ENCODE results near the gene DLK1. TPM values are rescaled to one million over a fixed set of nuclear protein-coding genes. Genes with fewer than 3 reads are reported as not detected.

The DLK1 gene
- total and polyA plus RNA-seq, 10 donors: 0.17 to 0.79 (median 0.38) TPM; not detected in 7

DNA sequence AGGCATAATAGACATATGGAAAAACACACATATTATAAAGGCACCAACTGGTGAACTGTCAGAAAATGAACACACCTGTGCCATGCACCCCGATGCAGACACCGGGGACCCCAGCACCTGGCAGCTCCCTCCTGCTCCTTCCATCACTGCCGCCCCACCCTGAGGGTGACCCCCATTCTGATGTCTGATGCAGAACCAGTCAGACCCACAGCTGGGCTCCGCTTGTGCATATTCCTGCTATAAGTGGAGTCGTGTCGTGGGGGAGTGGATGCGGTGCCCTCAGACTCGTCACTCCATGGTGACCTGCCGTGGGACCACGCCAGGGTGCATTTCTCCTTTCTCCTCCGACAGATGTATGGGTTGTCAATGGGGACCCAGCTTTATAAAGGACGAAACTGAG is 53.6 kb downstream of the DLK1 start:
- no peaks in the 10 kb centered on the region for H3K4me1 ChIP-seq
- no peak overlapping the region for H3K27ac ChIP-seq
- no peaks in the 10 kb centered on the region for H3K9me3 ChIP-seq
- no peaks in the 10 kb centered on the region for H3K27me3 ChIP-seq (replicated peaks in 1 of 7)
- TF ChIP-seq, protein P1, sequence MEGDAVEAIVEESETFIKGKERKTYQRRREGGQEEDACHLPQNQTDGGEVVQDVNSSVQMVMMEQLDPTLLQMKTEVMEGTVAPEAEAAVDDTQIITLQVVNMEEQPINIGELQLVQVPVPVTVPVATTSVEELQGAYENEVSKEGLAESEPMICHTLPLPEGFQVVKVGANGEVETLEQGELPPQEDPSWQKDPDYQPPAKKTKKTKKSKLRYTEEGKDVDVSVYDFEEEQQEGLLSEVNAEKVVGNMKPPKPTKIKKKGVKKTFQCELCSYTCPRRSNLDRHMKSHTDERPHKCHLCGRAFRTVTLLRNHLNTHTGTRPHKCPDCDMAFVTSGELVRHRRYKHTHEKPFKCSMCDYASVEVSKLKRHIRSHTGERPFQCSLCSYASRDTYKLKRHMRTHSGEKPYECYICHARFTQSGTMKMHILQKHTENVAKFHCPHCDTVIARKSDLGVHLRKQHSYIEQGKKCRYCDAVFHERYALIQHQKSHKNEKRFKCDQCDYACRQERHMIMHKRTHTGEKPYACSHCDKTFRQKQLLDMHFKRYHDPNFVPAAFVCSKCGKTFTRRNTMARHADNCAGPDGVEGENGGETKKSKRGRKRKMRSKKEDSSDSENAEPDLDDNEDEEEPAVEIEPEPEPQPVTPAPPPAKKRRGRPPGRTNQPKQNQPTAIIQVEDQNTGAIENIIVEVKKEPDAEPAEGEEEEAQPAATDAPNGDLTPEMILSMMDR (IDR thresholded peaks at IDR 0.05 in 8 of 11, conservative IDR thresholded peaks at IDR 0.05 in 3 of 11): no peak
- no peak for TF ChIP-seq POLR2AphosphoS5 (IDR thresholded peaks at IDR 0.05)
- TF ChIP-seq POLR2A (IDR thresholded peaks at IDR 0.05): no peak
- WGBS, 5 donors: 82 to 95% (median 88%) methylated on average over 11 to 12 of the region's 12 CpGs
- H3K4me3 ChIP-seq: no peak overlapping the region
- intact Hi-C loops (cut with DNase I; ENCODE audit: low total_unique reads): no loop called here
- DNase-seq: peak; percentile 52
- H3K36me3 ChIP-seq: no peaks in the 10 kb centered on the region

DNA sequence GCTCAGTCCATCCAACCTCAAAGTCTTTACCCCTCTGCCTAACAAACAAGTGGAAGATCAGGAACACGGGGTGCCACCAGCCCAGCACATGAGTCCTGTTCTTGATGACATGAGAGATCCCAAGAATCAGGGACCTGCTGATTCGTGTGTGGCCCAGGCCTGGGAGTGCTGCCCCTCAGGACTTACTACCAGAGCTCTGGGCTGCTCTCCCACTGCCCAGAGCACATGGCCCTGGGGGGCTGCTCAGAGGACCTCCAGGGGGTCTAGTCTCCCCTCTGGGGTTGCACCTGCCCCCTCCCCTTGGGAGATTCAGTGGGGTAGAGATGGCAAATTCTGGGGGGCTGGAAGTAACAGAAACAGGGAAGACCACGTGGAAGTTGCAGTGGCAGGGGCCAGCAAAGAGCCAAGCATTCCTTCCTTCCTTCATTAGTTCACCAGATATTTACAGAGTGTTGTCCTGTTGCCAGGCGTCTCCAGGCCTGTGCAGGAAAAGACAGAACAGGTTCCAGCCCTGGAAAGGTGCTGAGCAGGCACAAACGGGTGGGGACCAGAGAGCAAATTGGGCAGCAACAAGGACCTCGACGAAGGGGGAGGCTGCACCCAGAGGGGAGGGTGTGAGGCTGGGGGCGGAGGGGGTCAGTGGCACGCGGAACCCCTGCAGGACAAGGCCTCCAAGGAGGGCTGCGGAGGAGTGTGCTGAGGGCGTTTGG is 54.1 kb downstream of the DLK1 start:
- Histone ChIP-seq H3K27me3 (replicated peaks in 1 of 7) (no peaks in the 10 kb centered on the region), H3K36me3 (no peaks in the 10 kb centered on the region), H3K27ac (no peak overlapping the region), H3K4me1 (peaks cover 0 to 2% (median 0%) of the 10 kb centered on the region in 6 donors), H3K4me3 (no peak overlapping the region), H3K9me3 (no peaks in the 10 kb centered on the region)
- intact Hi-C loops (cut with DNase I; ENCODE audit: low total_unique reads): no loop called here
- TF ChIP-seq POLR2AphosphoS5 (IDR thresholded peaks at IDR 0.05) (no peak), POLR2A (IDR thresholded peaks at IDR 0.05) (no peak)
- TF ChIP-seq, protein P1 (IDR thresholded peaks at IDR 0.05 in 8 of 11, conservative IDR thresholded peaks at IDR 0.05 in 3 of 11): no peak
- WGBS, 5 donors: 77 to 87% (median 83%) methylated on average over 12 of the region's 12 CpGs
- peak; percentile 59 for DNase-seq

DNA sequence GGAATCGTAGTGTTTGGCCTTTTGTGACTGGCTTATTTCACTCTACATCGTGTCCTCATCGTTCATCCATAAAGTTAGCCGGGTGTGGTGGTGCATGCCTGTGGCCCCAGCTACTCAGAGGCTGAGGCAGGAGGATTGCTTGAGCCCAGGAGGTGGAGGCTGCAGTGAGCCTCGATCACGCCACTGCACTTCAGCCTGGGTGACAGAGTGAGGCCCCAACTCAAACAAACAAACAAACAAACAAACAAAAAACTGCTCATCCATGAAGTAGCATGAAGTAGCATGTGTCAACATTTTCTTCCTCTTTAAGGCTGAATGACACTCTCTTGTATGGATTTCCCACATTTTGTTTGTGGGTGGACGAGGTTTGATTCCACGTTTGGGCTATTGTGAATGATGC is 55.3 kb downstream of the DLK1 start:
- TF ChIP-seq POLR2A (IDR thresholded peaks at IDR 0.05) (no peak), POLR2AphosphoS5 (IDR thresholded peaks at IDR 0.05) (no peak)
- TF ChIP-seq, protein P1 (IDR thresholded peaks at IDR 0.05 in 8 of 11, conservative IDR thresholded peaks at IDR 0.05 in 3 of 11): no peak
- Histone ChIP-seq H3K9me3 (no peaks in the 10 kb centered on the region), H3K4me1 (peaks cover 0 to 8% (median 0%) of the 10 kb centered on the region in 6 donors), H3K4me3 (no peak overlapping the region), H3K36me3 (no peaks in the 10 kb centered on the region), H3K27me3 (replicated peaks in 1 of 7) (no peaks in the 10 kb centered on the region), H3K27ac (no peak overlapping the region)
- WGBS, 5 donors: 79 to 95% (median 91%) methylated on average over 8 of the region's 8 CpGs
- DNase-seq: peak; percentile 14
- intact Hi-C loops (cut with DNase I; ENCODE audit: low total_unique reads): no loop called here

DNA sequence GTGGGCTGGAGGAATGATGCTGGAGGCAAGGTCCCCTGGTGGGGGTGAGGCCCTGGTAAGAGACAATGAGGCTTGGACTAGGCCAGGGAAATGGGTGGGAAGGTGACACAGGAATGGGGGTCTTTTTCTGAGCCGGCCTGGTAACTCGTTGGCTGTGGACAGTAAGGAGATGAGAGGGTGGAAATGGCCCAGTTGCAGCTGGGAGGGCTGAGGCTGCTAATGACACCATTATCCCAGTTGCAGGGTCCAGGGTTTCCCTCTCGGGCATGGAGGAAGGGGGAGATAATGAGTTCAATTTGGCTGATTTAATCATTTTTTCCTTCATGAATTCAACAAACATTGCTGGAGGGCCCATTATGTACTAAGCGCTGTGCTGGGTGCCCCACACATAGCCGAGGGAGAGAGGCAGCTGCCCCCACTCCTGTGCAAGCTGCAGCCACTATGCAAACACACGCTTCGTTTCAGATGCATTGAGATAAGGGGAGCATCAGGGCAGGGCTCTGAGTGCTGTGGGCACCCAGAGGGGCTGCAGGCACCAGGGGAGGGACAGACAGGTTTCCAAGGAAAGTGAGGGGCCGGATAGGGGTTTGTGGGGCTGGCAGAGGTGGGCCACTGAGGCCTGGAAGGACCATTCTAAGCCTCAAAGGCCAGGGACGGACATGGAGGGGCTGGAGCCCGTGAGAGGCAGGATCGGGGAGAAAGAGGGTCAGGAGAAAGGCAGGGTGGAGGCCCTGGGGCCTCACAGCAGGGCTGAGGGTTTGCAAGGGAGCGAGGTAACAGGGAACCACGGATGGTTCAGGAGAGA is 56.0 kb downstream of the DLK1 start:
- Histone ChIP-seq H3K9me3 (no peaks in the 10 kb centered on the region), H3K36me3 (no peaks in the 10 kb centered on the region), H3K27ac (no peak overlapping the region), H3K27me3 (replicated peaks in 1 of 7) (no peaks in the 10 kb centered on the region), H3K4me3 (no peak overlapping the region), H3K4me1 (peaks cover 0 to 8% (median 0%) of the 10 kb centered on the region in 6 donors)
- intact Hi-C loops (cut with DNase I; ENCODE audit: low total_unique reads): no loop called here
- WGBS, 5 donors: 72 to 79% (median 74%) methylated on average over 12 to 13 of the region's 13 CpGs
- TF ChIP-seq POLR2A (IDR thresholded peaks at IDR 0.05) (no peak), POLR2AphosphoS5 (IDR thresholded peaks at IDR 0.05) (no peak)
- TF ChIP-seq, protein P1 (IDR thresholded peaks at IDR 0.05 in 8 of 11, conservative IDR thresholded peaks at IDR 0.05 in 3 of 11): no peak
- DNase-seq: peak; percentile 47

All from spleen (tissue), 11 donors.